Measurements from ENCODE around the gene RASA3.
"Not testable (repeated sequence)": the region's sequence is repeated elsewhere in the genome, so short reads cannot be mapped to it uniquely, and the experiment has no call there.

RASA3 gene

DNA sequence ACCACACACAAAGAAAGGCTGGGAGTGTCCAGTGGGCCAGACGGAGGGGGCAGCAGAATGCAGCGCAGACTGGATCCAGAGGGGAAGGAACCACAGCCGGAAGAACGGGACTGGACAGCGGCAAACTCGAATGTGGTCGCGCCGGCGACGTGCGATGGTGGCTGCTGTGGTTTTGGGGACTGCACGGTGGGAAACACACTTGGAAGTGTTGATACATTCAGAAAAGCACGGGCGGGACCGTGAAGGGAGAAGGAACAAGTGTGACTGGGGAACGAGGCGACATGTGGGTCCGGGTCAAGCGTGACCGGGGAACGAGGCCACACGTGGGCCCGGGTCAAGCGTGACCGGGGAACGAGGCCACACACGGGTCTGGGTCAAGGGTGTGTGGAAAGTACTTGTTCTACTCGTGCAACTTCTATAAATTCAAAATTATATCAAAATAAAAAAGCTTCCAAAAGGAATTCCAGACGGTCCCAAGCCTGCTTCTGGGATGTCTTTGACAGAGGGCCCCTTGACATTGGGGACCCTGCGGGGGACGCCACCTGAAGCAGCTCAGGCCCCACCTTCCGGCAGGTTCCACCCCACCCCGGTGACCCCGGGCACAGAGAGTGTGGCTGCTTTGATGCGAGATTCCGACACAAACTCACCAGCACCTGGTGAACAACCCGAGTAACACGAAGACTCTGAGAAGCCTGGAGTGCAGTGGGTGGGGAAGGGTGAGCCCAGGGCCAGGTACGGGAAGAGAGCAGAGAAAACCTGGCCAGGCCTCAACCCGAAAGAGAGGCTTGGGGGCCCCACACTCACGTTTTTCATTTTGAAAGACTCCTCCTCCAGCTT lies 133.4 kb downstream of the RASA3 start:
- no peak for ATAC-seq

DNA sequence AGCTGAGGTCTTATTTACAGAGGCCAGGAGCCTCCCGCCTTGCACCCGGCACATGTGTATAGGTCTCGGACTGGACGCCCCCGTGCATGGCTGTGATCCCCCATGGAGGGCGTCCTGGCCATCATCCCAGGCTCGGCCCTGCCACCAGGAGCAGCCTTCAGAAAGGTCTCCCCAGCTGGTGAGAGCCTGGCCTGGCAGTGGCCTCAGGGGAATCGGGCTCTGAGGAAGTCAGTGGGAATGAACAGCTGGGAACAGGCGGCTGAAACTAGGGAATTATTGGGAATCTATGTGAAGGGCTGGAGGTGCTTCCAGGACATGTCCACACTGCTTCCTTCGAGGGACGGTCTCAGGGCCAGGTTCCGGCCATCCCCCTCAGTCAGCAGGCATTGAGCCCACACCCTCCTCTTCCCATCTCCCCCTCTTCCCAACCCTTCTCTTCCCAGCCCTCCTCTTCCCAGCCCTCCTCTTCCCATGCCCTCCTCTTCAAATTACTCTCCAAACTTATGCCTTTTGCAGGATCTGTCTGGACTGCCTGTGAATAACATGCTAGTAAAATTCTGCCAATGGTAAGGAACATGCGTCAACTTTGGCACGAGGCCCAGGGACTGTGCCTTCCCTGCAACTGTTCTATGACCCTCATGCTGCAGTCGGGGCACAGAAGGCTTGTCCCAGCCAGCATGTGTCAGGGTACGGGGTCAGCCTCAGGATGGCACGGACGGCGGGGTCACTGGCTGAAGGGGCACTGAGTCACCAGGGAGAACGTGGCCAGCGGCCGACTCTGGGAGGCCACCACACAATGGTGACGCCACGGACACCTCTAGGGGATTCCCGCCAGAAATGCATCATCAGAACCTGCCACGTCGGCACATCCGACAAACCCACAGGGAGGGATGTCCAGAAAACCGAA lies 134.3 kb downstream of the RASA3 start:
- ATAC-seq, result no peak

- no peak for ATAC-seq
These were observed 135.3 kb downstream of the RASA3 start for GRCh38 chr13:113996912-113997745.

DNA sequence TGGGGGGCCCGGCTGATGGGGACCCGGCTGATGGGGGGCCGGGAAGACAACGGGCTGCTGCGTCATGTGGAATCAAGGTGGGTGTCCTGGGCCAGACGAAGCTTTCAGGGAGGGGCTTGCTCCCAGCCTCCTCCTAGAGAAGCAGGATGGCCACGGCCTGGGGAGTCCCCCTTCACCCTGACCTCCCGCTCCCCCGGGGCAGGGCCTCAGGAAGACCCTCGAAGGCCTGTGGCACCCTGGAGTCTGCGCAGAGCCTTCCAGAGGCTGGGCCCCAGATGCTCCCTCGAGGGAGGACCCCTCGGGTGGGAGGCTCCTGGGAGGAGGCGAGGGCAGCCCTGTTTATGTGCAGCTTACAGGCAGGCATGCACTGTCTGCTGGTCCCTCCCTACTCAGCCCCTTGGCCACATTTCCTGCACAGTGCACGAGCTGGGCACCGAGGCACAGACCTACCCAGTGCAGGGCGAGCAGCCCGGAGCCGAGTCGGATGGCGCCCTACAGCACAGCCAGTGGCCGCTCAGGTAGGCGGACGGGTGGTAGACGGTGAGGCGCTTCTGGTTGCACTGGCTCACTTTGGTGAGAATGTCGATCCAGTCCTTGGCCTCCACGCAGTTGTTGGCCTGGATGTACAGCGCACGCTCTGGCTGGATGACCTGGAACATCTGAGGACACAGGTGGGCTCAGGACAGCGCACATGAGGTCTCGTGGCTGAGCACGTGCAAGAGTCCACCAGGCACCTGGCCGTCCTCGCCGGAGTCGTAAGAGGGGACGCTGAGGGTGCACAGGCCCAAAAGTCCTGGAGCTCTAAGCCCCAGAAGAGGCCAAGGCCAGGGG lies 136.1 kb downstream of the RASA3 start:
- ATAC-seq, result no peak

DNA sequence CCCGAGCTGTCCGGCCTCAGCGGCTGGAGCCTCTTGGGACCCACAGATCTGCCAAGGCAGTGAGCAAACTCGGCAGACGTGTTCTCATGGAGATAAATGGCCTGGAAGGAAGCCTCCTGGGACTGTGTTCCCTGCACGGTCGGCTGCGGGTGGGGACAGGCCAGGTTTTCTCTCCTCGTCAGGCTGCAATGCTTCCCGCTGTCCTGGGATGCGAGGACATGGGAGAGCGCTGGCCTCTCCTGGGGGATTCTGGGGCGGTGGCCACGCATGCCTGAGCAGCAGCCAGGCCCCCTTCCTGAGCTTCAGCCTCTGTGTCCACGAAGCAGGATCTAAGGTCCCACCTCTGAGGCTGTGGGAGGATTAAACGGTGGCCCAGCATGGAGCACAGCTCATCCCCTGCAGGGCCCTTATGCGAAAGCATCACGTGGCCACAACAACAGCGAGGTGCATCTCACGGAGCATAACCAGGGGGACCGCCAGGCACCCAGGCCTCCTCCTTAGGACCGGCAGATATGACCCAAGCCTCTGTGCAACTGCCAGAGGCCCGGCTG lies 137.3 kb downstream of the RASA3 start:
- ATAC-seq, result no peak

GRCh38 chr13:113992276-113993005 lies 140.0 kb downstream of the RASA3 start:
- ATAC-seq, result no peak

- ATAC-seq, result no peak
These were observed 140.7 kb downstream of the RASA3 start for GRCh38 chr13:113991676-113992179.

- no peak for ATAC-seq
These were observed 141.2 kb downstream of the RASA3 start for GRCh38 chr13:113991191-113991669.

GRCh38 chr13:113990321-113990837 lies 142.0 kb downstream of the RASA3 start:
- no peak for ATAC-seq

GRCh38 chr13:113989585-113990300 lies 142.7 kb downstream of the RASA3 start:
- no peak for ATAC-seq

- ATAC-seq, result not testable (repeated sequence)
These were observed 143.6 kb downstream of the RASA3 start for GRCh38 chr13:113988859-113989258.

- ATAC-seq, result no peak
These were observed 150.1 kb downstream of the RASA3 start for GRCh38 chr13:113982296-113982661.

DNA sequence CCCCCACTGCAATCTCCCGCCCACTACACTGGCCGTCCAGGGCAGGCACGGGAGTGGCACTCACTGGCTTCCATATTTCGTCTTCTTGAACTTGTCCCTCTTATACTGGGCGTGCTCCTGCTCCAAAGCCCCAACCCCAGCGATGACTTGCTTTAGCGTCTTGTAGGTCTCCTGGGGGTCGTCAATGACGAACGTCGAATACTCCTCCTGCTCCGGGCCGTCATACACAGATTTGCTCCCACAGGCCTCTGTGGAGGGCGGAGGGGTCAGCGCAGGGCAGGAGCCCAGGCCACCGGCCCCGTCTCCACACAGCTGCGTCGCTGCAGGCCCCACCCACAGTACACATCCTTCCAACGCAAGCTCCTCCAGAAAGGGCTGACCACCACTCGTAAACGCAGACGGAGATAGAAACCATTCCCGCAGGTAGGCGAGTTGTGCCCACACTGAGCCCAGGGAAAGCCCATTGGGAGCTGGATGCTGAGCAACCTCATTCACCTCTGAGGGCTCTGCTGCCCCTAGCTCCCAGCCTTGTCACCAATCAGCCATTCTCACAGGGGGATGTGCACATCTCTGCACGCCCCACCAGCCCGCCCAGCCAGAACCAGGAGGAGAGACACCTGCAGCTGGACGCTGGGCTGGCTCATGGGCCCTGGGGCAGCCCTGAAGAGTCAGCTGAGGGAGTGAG lies 150.7 kb downstream of the RASA3 start:
- ATAC-seq, result no peak

GRCh38 chr13:113981194-113981605 lies 151.2 kb downstream of the RASA3 start:
- no peak for ATAC-seq

- no peak for ATAC-seq
These were observed 151.8 kb downstream of the RASA3 start for GRCh38 chr13:113980489-113981064.

GRCh38 chr13:113979791-113980471 lies 152.5 kb downstream of the RASA3 start:
- ATAC-seq, result no peak

- no peak for ATAC-seq
These were observed 153.5 kb downstream of the RASA3 start for GRCh38 chr13:113978741-113979481.
